ENCODE measurements around the gene TLN1.

Gene TLN1

DNA sequence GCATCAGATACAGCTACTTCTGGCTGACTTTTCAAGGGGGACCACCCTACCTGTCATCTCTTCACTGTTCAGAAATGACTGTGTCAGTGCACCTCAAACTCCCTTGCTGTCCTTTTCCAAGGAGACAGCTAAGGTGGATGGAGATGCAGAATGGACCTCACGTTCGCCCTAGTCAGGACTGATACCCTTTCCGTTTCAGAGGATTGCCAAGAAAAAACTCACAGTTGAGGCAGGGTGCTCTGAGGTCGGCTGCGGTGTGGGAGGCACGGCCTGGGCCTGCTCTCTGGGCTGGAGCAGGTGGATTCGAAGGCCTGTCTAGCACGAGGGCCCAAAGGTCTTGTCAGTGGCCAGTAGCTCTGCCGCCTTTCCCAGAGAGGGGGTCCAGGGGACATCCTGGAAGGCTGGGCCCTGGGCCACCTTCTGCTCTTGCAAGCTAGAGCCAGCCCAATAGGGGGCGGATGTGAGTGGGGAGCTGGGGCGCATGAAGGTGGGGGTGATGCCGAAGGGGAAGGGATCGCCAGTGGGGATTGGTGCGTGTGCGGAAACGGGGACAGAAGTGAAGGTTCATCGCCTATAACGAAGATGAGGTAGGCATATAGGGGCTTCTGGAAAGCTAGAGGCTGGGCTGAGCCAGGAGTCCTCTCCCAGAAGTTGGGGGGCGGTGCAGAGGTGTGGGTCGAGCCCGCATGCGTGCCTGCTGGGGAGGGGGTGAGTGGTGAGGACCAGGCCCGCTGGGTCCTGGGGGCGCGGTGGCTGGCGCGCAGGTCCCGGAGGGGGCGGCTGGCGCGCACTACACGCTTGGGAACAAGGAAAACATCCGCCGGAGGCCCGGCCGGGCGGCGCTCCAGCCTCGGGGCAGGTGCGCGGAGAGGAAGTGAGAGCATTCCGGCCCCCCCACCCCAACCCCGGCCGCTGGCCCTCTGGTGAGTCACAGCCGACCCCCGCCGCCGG lies 24.6 kb upstream of the TLN1 start:
- peak; percentile 93 for TF ChIP-seq CTCF (IDR thresholded peaks at IDR 0.05; ENCODE audit: insufficient read depth, low read depth, low read length, missing control alignments)
- H3K4me3 ChIP-seq (ENCODE audit: low read depth, low read length), result peak overlapping the region; percentile 57
- DNase-seq (ENCODE audit: low read depth), result peak; percentile 89

DNA sequence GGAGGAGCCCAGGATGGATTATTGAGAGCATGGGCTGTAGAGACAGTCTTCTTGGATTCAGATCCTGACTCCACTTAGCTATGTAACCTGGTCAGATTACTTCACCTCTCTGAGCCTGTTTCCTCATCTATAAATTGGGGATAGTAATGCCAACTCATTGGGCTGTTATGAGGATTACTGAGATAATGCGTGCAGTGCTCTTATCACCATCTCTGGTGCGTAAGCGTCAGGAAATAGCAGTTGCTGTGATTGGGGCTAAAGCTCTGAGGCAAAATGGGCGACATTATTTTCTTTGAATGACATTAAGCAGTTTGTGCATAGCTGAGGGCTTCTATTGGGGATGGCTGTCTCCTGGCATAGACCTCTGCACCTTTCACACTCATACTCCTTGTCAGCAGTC lies 23.1 kb upstream of the TLN1 start:
- H3K4me3 ChIP-seq (ENCODE audit: low read depth, low read length), result no peak overlapping the region
- no peak for TF ChIP-seq CTCF (IDR thresholded peaks at IDR 0.05; ENCODE audit: insufficient read depth, low read depth, low read length, missing control alignments)
- DNase-seq (ENCODE audit: low read depth), result no peak

DNA sequence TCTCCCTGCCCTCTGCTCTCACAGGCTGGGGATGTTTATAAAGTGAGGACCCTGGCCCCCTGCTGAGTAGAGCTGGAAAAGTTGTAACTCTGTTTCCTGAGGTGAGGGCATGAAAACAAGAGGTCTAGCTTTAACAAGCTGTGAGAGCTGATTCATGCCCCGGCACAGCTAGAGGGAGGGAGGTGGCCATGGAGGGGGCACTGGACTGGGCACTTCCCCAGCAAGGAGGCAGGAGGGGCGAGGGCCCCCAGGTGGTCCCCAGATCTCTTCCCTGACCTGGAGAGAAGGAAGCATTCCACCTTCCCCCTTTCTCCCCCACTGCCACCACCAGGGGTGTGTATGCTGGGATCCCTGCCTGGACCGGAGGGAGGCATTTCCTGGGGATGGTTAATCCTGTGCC lies 22.3 kb upstream of the TLN1 start, which contains the start of gene MSMP:
MSMP (minus strand) TSS at position 13 of the 400 bp plus-strand sequence. CDS start 147 bp downstream, outside the sequence.
- DNase-seq (ENCODE audit: low read depth), result no peak

GRCh38 chr9:35753466-35753865 lies 21.5 kb upstream of the TLN1 start:
- H3K4me3 ChIP-seq (ENCODE audit: low read depth, low read length), result no peak overlapping the region
- no peak for DNase-seq (ENCODE audit: low read depth)
- no peak for TF ChIP-seq CTCF (IDR thresholded peaks at IDR 0.05; ENCODE audit: insufficient read depth, low read depth, low read length, missing control alignments)

More for the DNA sequence above, 22.3 kb upstream of the TLN1 start, which contains the start of gene MSMP:
- TF ChIP-seq CTCF (IDR thresholded peaks at IDR 0.05; ENCODE audit: insufficient read depth, low read depth, low read length, missing control alignments), result no peak
- no peak within 1 kb of the TSS for H3K4me3 ChIP-seq (ENCODE audit: low read depth, low read length)

- no peak for TF ChIP-seq CTCF (IDR thresholded peaks at IDR 0.05; ENCODE audit: insufficient read depth, low read depth, low read length, missing control alignments)
These were observed 18.2 kb upstream of the TLN1 start for GRCh38 chr9:35750256-35750531.

GRCh38 chr9:35749515-35750255 lies 17.7 kb upstream of the TLN1 start:
- DNase-seq (ENCODE audit: low read depth), result peak; percentile 59
- TF ChIP-seq CTCF (IDR thresholded peaks at IDR 0.05; ENCODE audit: insufficient read depth, low read depth, low read length, missing control alignments), result no peak
- H3K4me3 ChIP-seq (ENCODE audit: low read depth, low read length), result peak overlapping the region; percentile 70

More at GRCh38 chr9:35750256-35750531, 18.2 kb upstream of the TLN1 start:
- no peak for DNase-seq (ENCODE audit: low read depth)
- H3K4me3 ChIP-seq (ENCODE audit: low read depth, low read length), result peak overlapping the region; percentile 70

Measured in GM12865 (cell line).